ENCODE data around the gene GNAZ. TPM values are rescaled to one million over a fixed set of nuclear protein-coding genes. Genes with fewer than 3 reads are reported as not detected.

Gene GNAZ
- total and polyA plus RNA-seq, 8 donors = 4.3 to 18.8 (median 9.4) TPM

- H3K4me3 ChIP-seq = no peak overlapping the region
- 66 to 78% (median 70%) methylated on average over 13 of the region's 13 CpGs for WGBS, 5 donors
- no peaks in the 10 kb centered on the region for H3K36me3 ChIP-seq
- peaks cover 37 to 68% (median 48%) of the 10 kb centered on the region in 4 donors for H3K4me1 ChIP-seq
- H3K27me3 ChIP-seq = peaks cover 0 to 16% (median 4%) of the 10 kb centered on the region in 3 donors
- TF ChIP-seq CTCF (IDR thresholded peaks at IDR 0.05) (no peak), EP300 (IDR thresholded peaks at IDR 0.05) (no peak), POLR2A (IDR thresholded peaks at IDR 0.05) (no peak), POLR2AphosphoS5 (IDR thresholded peaks at IDR 0.05) (no peak)
- intact Hi-C loops (cut with DNase I; ENCODE audit: low total_unique reads) = no loop called here
- no peak for DNase-seq
- H3K27ac ChIP-seq = no peak overlapping the region
- H3K9me3 ChIP-seq = no peaks in the 10 kb centered on the region
These were observed 3.4 kb downstream of the GNAZ start for GRCh38 chr22:23073526-23074229.

DNA sequence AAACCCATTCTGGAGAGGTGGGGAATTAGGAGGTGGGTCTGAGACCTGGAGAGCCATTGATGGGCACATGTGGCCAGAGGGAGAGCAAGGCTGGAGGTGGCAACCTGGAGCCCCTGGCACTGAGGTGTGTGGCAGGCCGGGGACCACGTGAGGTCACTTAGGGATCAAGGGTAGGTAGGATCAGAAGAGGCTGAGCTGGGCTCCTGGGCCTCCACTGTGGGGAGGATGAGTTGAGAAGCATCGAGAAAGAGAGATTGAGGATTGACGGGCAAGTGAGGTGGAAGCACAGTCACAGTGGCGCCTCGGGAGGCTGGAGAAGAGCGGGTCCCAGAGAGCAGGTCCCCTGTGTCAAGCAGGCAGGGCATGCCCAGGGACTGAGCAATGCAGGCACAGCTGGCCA lies 4.1 kb downstream of the GNAZ start:
- H3K9me3 ChIP-seq = no peaks in the 10 kb centered on the region

GRCh38 chr22:23075050-23075449 lies 4.7 kb downstream of the GNAZ start:
- H3K9me3 ChIP-seq = no peaks in the 10 kb centered on the region
- intact Hi-C loops (cut with DNase I; ENCODE audit: low total_unique reads) = no loop called here
- no peak for DNase-seq
- 92 to 98% (median 95%) methylated on average over 4 of the region's 4 CpGs for WGBS, 5 donors
- no peaks in the 10 kb centered on the region for H3K36me3 ChIP-seq
- peaks cover 0 to 16% (median 4%) of the 10 kb centered on the region in 3 donors for H3K27me3 ChIP-seq
- no peak overlapping the region for H3K27ac ChIP-seq
- H3K4me3 ChIP-seq = no peak overlapping the region
- peaks cover 40 to 69% (median 49%) of the 10 kb centered on the region in 4 donors for H3K4me1 ChIP-seq
- TF ChIP-seq POLR2AphosphoS5 (IDR thresholded peaks at IDR 0.05) (no peak), EP300 (IDR thresholded peaks at IDR 0.05) (no peak), POLR2A (IDR thresholded peaks at IDR 0.05) (no peak), CTCF (IDR thresholded peaks at IDR 0.05) (no peak)

More for the DNA sequence above, 4.1 kb downstream of the GNAZ start:
- TF ChIP-seq POLR2A (IDR thresholded peaks at IDR 0.05) (no peak), EP300 (IDR thresholded peaks at IDR 0.05) (no peak), CTCF (IDR thresholded peaks at IDR 0.05) (no peak), POLR2AphosphoS5 (IDR thresholded peaks at IDR 0.05) (no peak)
- no peak overlapping the region for H3K27ac ChIP-seq
- no peak for DNase-seq
- no peak overlapping the region for H3K4me3 ChIP-seq
- WGBS, 5 donors = 79 to 98% (median 96%) methylated on average over 7 of the region's 7 CpGs
- H3K4me1 ChIP-seq = peaks cover 40 to 68% (median 48%) of the 10 kb centered on the region in 4 donors
- H3K36me3 ChIP-seq = no peaks in the 10 kb centered on the region
- H3K27me3 ChIP-seq = peaks cover 0 to 16% (median 4%) of the 10 kb centered on the region in 3 donors
- intact Hi-C loops (cut with DNase I; ENCODE audit: low total_unique reads) = no loop called here

GRCh38 chr22:23075525-23076216 lies 5.4 kb downstream of the GNAZ start:
- peak in 1 of 2 donors; percentile 38 for DNase-seq
- TF ChIP-seq CTCF (IDR thresholded peaks at IDR 0.05) (no peak), POLR2AphosphoS5 (IDR thresholded peaks at IDR 0.05) (no peak), EP300 (IDR thresholded peaks at IDR 0.05) (no peak), POLR2A (IDR thresholded peaks at IDR 0.05) (no peak)
- Histone ChIP-seq H3K27me3 (peaks cover 0 to 16% (median 2%) of the 10 kb centered on the region in 3 donors), H3K4me1 (peaks cover 37 to 72% (median 49%) of the 10 kb centered on the region in 4 donors), H3K9me3 (no peaks in the 10 kb centered on the region), H3K36me3 (no peaks in the 10 kb centered on the region), H3K27ac (peak overlapping the region in 1 of 5 donors; percentile 15), H3K4me3 (no peak overlapping the region)
- 63 to 84% (median 78%) methylated on average over 8 to 9 of the region's 9 CpGs for WGBS, 5 donors
- intact Hi-C loops (cut with DNase I; ENCODE audit: low total_unique reads) = no loop called here

All from stomach (tissue), 9 donors.